GM20000 (cell line): ENCODE results near the gene RNH1.

ENCODE experiments used
- DNase-seq: peaks from one replicate; pipeline ENCODE4 v3.0.0; 2012; ENCODE audit warnings: low spot score
- TF ChIP-seq, protein P1 (sequence below): IDR thresholded peaks from 2 replicates; pipeline ENCODE4 v1.5.1; 2012; ENCODE audit warnings: mild to moderate bottlenecking, control low read depth; ENCODE audit errors: extremely low read depth, missing control alignments

The RNH1 gene

GRCh38 chr11:541433-541885 lies 34.4 kb upstream of the RNH1 start:
- TF ChIP-seq, protein P1, sequence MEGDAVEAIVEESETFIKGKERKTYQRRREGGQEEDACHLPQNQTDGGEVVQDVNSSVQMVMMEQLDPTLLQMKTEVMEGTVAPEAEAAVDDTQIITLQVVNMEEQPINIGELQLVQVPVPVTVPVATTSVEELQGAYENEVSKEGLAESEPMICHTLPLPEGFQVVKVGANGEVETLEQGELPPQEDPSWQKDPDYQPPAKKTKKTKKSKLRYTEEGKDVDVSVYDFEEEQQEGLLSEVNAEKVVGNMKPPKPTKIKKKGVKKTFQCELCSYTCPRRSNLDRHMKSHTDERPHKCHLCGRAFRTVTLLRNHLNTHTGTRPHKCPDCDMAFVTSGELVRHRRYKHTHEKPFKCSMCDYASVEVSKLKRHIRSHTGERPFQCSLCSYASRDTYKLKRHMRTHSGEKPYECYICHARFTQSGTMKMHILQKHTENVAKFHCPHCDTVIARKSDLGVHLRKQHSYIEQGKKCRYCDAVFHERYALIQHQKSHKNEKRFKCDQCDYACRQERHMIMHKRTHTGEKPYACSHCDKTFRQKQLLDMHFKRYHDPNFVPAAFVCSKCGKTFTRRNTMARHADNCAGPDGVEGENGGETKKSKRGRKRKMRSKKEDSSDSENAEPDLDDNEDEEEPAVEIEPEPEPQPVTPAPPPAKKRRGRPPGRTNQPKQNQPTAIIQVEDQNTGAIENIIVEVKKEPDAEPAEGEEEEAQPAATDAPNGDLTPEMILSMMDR: no peak
- no peak for DNase-seq

GRCh38 chr11:540583-541432 lies 33.8 kb upstream of the RNH1 start:
- TF ChIP-seq, protein P1: no peak
- DNase-seq: no peak

DNA sequence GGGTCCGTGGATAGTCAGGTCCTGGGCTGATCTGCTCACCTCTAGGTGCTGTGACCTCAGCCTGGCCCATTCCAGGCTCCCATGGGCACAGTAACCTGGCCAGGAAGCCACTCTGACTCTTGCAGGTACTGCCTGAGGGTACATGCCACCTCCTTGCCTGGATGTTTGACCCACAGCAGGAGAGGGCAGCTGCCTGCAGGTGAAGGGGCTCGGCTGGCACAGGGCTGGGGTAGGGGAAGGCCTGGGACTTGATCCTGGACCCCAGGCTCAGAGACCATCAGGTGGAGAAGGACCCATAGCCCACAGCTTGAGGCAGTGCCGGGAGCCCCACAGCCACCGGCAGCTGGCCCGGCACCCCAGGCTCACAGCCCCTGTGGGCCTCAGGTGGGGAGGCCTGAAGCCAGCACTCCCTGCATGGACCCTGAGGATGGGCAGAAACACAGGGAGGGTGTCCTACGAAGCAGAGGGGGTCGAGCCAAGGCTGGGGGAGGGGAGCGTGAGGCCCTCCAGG lies 33.0 kb upstream of the RNH1 start:
- TF ChIP-seq, protein P1: no peak
- no peak for DNase-seq

GRCh38 chr11:538431-539051 lies 31.5 kb upstream of the RNH1 start:
- no peak for DNase-seq
- TF ChIP-seq, protein P1: no peak

GRCh38 chr11:537622-538430 lies 30.8 kb upstream of the RNH1 start:
- TF ChIP-seq, protein P1: no peak

DNA sequence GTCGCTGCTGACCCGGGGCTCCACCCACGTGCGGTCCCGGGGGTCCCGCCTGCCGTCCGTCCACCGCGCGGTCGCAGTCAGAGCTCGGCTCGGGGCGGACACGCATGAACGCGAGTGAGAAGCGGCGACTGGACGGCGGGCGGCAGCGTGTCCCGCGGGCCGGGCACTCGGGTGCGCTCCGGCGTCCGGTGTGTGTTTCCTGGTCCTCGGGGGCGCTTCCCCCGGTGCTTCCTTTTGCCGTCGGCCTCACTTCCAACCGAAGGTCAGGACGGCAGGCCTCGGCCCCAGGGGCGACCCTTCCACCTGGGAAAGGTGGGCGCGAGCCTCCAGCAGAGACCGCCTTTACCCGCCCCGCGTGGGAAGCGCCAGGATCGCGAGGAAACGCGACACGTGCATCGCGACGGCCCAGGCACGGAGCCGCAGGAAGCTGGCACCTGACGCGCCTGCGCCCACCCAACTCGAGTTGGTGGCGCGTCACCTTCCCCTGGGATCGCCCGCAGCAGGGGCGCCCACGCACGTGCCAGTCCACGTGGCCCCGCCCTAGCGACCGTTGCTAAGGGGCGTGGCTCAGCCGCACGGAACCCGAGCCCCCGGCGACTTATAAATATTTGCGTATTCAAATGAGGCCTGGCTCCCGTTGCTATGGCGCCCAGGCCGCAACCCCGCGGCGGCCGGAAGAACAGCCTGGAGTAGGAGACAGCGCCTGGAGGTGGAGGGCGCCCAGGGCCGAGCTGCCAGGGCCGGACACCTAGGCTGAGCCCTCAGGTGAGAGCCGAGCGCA lies 30.0 kb upstream of the RNH1 start, which contains the start of gene LRRC56:
LRRC56 (plus strand) TSS at position 687 of the 781 bp plus-strand sequence. CDS start 3,158 bp downstream, outside the sequence.
- DNase-seq: peak; percentile 98
- TF ChIP-seq, protein P1: no peak

More at GRCh38 chr11:537622-538430, 30.8 kb upstream of the RNH1 start:
- DNase-seq: no peak
